Activated CD8-positive, alpha-beta memory T cell treated with anti-CD3 and anti-CD28 coated beads, Interleukin-2, amount 10 ng/mL, durations not matched to agents 7 days and 5 days (primary cell): ENCODE data around the gene ACTR3C. TPM values are rescaled to one million over a fixed set of nuclear protein-coding genes. Genes with fewer than 3 reads are reported as not detected.

ENCODE experiments used
- ATAC-seq: fragments of 150-1000 bp; cut with Tn5 transposase; one replicate; pipeline ENCODE4 v1.10.0; 2021; ENCODE audit warnings: moderate library complexity
- CTCF ChIA-PET: fragments of 350-600 bp; sonication (Branson Sonifier 250); formaldehyde crosslinking; loops from one replicate; lab custom pipeline; 2021; ENCODE audit warnings: antibody characterized with exemption; lab: Charles Lee
- DNase-seq: peaks from one replicate; pipeline ENCODE4 v3.0.0-alpha.2; 2020
- H3K27ac Mint-ChIP-seq: one replicate; pipeline ENCODE4 v1.8.0; 2021; ENCODE audit warnings: mild to moderate bottlenecking, mixed read lengths
- H3K27me3 Mint-ChIP-seq: one replicate; pipeline ENCODE4 v1.8.0; 2021; ENCODE audit warnings: mixed read lengths
- H3K36me3 Mint-ChIP-seq: one replicate; pipeline ENCODE4 v1.8.0; 2021; ENCODE audit warnings: mild to moderate bottlenecking, mixed read lengths
- H3K4me1 Mint-ChIP-seq: one replicate; pipeline ENCODE4 v1.8.0; 2021; ENCODE audit warnings: mixed read lengths
- H3K4me3 Mint-ChIP-seq: one replicate; pipeline ENCODE4 v1.8.0; 2021; ENCODE audit warnings: mild to moderate bottlenecking, moderate library complexity, mixed read lengths
- H3K9me3 Mint-ChIP-seq: one replicate; pipeline ENCODE4 v1.8.0; 2022; ENCODE audit warnings: low read depth, mixed read lengths
- total RNA-seq, 2 experiments: library from RNA; stranded (reverse); gene quantifications; one replicate each; pipeline ENCODE4 v1.2.3, GENCODE V29; 2021

ACTR3C gene
- total RNA-seq, 2 experiments from 2014 or later: 4.0 to 4.8 TPM

DNA sequence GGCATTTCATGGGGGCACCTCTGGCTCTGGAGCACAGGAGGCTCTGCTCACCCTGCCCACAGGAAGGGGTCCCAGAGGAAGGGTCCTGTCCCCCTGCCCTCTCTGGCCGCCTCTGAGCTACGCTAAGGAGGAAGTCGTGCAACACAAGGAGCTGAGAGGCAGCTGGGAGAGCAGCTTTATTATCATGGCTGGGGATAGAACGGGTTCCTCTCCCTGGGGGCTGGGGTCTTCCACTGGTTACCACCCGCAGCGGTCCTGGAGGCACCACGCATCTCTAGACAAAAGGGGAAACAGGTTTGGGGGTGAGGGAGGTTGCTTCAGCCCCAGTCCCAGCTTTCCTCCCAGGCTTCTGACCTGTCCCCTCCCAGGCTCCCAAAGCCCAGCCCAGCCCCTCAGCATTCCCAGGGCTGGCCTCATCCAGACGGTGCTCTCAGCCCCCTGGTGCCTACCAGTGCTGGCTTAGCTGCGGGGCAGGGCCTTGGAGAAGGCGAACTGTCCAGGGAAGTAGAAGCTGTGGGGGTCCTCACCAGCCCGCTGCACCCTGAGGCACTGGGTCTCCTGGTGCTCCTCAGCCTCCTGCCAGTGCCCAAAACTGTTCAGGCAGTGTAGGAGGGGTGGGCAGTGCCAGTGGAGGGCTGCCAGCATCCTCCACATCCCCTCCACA, 15.0 kb upstream of the ACTR3C start:
- Mint-ChIP-seq H3K4me3 (no peak overlapping the region), H3K9me3 (no peaks in the 10 kb centered on the region), H3K36me3 (no peaks in the 10 kb centered on the region), H3K27me3 (peaks cover 31% of the 10 kb centered on the region), H3K27ac (no peak overlapping the region), H3K4me1 (peaks cover 8% of the 10 kb centered on the region)
- DNase-seq (no peak), ATAC-seq (no peak)
- CTCF ChIA-PET: no interaction called here

DNA sequence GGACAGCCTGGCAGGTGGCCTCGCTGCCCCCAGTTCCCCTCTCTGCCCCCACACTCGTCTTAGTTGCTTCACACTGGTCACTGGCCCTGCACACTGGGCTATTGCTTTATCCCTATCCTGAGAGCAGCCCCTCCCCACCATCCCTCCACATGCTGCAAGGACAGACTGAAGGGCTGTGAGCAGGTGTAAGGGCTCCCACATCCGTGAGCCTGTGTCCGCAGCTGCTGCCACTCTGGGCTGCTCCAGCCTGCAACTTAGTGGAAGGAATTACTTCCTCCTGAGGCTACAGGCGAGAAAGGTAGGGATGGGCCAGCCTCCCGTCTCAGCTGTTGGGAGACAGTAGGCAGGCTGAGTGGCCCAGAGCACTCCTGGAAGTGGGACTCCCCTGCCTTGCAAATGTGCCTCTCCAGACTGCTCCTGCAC, 14.3 kb upstream of the ACTR3C start:
- Mint-ChIP-seq H3K4me1 (peaks cover 8% of the 10 kb centered on the region), H3K4me3 (no peak overlapping the region), H3K9me3 (no peaks in the 10 kb centered on the region), H3K27me3 (peaks cover 25% of the 10 kb centered on the region), H3K27ac (no peak overlapping the region), H3K36me3 (no peaks in the 10 kb centered on the region)
- no peak for DNase-seq
- CTCF ChIA-PET: no interaction called here
- no peak for ATAC-seq

DNA sequence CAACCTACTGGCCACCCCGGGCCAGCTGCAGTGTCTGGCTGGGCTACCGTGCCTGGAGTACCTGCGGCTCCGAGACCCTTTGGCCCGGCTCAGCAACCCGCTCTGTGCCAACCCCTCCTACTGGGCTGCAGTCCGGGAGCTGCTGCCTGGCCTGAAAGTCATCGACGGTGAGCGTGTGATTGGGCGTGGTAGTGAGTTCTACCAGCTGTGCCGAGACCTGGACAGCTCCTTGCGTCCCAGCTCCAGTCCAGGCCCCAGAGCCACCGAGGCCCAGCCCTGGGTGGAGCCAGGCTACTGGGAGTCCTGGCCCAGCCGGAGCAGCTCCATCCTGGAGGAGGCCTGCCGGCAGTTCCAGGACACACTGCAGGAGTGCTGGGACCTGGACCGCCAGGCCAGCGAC, 13.8 kb upstream of the ACTR3C start:
- Mint-ChIP-seq H3K27me3 (peaks cover 20% of the 10 kb centered on the region), H3K9me3 (no peaks in the 10 kb centered on the region), H3K4me3 (no peak overlapping the region), H3K27ac (no peak overlapping the region), H3K36me3 (no peaks in the 10 kb centered on the region), H3K4me1 (peaks cover 8% of the 10 kb centered on the region)
- DNase-seq: no peak
- CTCF ChIA-PET: no interaction called here
- no peak for ATAC-seq

GRCh38 chr7:150336746-150337145, 13.4 kb upstream of the ACTR3C start:
- no peak overlapping the region for H3K4me3 Mint-ChIP-seq
- DNase-seq (no peak), ATAC-seq (no peak)
- no peaks in the 10 kb centered on the region for H3K9me3 Mint-ChIP-seq
- H3K27me3 Mint-ChIP-seq: peaks cover 16% of the 10 kb centered on the region
- H3K36me3 Mint-ChIP-seq: no peaks in the 10 kb centered on the region
- no peak overlapping the region for H3K27ac Mint-ChIP-seq
- CTCF ChIA-PET: no interaction called here
- peaks cover 8% of the 10 kb centered on the region for H3K4me1 Mint-ChIP-seq

GRCh38 chr7:150335774-150336112, 12.4 kb upstream of the ACTR3C start:
- no peak for ATAC-seq
- H3K4me1 Mint-ChIP-seq: peaks cover 7% of the 10 kb centered on the region
- H3K36me3 Mint-ChIP-seq: peaks cover 2% of the 10 kb centered on the region
- no peak overlapping the region for H3K4me3 Mint-ChIP-seq
- H3K9me3 Mint-ChIP-seq: no peaks in the 10 kb centered on the region
- CTCF ChIA-PET: interaction anchor here (0.7 kb wide), 1 partner anchor 113 kb away, joined by 3 read pairs; no protein-coding TSS in a partner anchor
- H3K27me3 Mint-ChIP-seq: peaks cover 11% of the 10 kb centered on the region
- no peak for DNase-seq
- no peak overlapping the region for H3K27ac Mint-ChIP-seq

GRCh38 chr7:150335108-150335773, 11.9 kb upstream of the ACTR3C start:
- peaks cover 2% of the 10 kb centered on the region for H3K36me3 Mint-ChIP-seq
- H3K27ac Mint-ChIP-seq: peak overlapping the region; percentile 45
- no peak overlapping the region for H3K4me3 Mint-ChIP-seq
- no peaks in the 10 kb centered on the region for H3K9me3 Mint-ChIP-seq
- DNase-seq (no peak), ATAC-seq (no peak)
- peaks cover 5% of the 10 kb centered on the region for H3K4me1 Mint-ChIP-seq
- CTCF ChIA-PET: interaction anchor here (0.7 kb wide), 1 partner anchor 114 kb away, joined by 3 read pairs; no protein-coding TSS in a partner anchor
- peaks cover 8% of the 10 kb centered on the region for H3K27me3 Mint-ChIP-seq

- H3K27me3 Mint-ChIP-seq: no peaks in the 10 kb centered on the region
- DNase-seq (no peak), ATAC-seq (no peak)
- CTCF ChIA-PET: no interaction called here
- no peaks in the 10 kb centered on the region for H3K4me1 Mint-ChIP-seq
- H3K9me3 Mint-ChIP-seq: no peaks in the 10 kb centered on the region
- H3K27ac Mint-ChIP-seq: no peak overlapping the region
- H3K36me3 Mint-ChIP-seq: peaks cover 3% of the 10 kb centered on the region
- H3K4me3 Mint-ChIP-seq: no peak overlapping the region
Observed at GRCh38 chr7:150334108-150334507, 10.8 kb upstream of the ACTR3C start.

DNA sequence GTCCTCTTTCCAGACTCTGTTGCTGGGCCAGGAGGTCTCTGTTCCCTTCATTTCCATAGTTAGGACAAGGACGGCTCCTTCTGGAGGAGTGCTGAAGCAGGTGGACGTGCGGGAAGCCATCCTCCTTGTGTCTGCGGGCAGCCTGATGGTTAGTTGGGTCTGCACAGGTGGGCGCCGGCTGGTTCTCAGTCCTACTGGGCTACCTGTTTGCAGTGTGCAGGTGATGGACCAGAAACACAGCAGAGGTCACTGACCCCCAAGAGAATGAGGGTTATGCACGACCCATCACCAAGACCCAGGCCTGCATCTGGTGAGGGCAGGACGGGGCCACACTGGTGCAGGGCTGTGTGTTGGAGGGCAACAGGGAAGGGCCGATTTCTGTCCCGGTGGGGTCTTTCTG, 10.3 kb upstream of the ACTR3C start:
- Mint-ChIP-seq H3K4me1 (no peaks in the 10 kb centered on the region), H3K27me3 (no peaks in the 10 kb centered on the region), H3K9me3 (no peaks in the 10 kb centered on the region), H3K36me3 (peaks cover 4% of the 10 kb centered on the region), H3K27ac (no peak overlapping the region), H3K4me3 (no peak overlapping the region)
- DNase-seq (no peak), ATAC-seq (no peak)
- CTCF ChIA-PET: no interaction called here

DNA sequence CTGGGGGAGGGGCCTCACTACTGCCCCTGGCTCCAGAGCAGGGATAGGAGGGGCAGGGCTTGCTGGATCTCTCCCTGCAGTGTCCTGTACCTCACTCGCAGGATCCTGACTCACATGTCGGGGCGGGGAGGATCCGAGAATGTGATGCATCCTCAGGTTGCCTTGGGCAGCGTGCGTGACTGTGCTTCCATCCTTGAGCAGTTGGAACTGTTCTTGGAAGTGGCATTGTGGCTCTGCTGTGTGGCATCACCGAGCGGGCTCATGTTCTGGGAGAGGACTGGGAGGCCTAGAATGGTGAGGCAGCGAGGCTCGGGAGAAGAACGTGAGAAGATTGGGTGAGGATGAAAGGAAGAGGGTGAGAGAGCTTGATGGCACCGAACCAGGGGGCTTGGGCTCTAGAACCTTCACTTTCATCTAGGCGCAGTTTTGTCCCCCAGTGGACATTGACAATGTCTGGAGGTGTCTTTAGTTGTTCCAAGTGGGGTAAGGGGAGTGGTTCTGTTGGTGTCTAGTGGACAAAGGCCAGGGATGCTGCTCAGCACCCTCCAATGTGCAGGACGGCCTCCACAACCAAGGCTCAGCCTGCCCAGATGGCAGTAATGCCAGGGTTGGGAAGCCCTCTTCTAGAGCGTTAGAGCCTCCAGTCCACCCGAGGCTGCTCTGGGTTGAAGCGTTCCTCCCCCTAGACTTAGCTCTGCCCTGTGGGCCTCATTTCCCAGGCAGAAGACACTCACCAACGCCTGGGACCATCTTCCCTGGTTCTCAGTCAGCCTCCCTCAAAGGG, 9.7 kb upstream of the ACTR3C start:
- no peak for DNase-seq
- H3K27ac Mint-ChIP-seq: no peak overlapping the region
- peaks cover 6% of the 10 kb centered on the region for H3K36me3 Mint-ChIP-seq
- no peak for ATAC-seq
- no peak overlapping the region for H3K4me3 Mint-ChIP-seq
- H3K9me3 Mint-ChIP-seq: no peaks in the 10 kb centered on the region
- CTCF ChIA-PET: no interaction called here
- no peaks in the 10 kb centered on the region for H3K4me1 Mint-ChIP-seq
- H3K27me3 Mint-ChIP-seq: no peaks in the 10 kb centered on the region

DNA sequence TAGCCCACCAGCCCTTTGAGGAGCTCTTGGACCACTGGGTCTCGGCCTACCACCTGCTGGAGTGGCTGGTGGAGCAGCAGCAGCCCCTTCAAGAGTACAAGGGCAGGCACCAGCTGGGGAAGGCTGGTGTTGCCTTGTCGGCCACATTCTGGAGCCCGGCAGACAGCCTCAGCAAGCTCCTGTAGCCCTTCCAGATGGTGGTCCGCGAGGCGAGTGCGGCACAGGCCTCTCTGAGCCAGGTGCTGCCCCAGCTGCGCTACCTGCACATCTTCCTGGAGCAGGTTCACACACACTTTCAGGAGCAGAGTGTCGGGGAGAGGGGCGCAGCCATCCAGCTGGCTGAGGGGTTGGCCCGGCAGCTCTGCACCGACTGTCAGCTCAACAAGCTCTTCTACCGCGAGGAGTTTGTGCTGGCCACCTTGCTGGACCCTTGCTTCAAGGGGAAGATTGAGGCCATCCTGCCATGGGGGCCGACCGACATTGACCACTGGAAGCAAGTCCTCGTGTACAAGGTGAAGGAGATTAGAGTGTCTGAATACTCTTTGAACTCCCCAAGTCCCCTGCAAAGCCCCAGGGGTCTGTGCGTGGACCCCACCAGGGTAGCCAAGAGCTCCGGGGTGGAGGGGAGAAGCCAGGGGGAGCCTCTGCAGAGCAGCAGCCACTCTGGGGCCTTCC, 7.0 kb upstream of the ACTR3C start:
- Mint-ChIP-seq H3K27me3 (no peaks in the 10 kb centered on the region), H3K9me3 (no peaks in the 10 kb centered on the region), H3K4me3 (no peak overlapping the region), H3K36me3 (peaks cover 19% of the 10 kb centered on the region), H3K27ac (no peak overlapping the region), H3K4me1 (peaks cover 6% of the 10 kb centered on the region)
- no peak for DNase-seq
- CTCF ChIA-PET: interaction anchor here (1.3 kb wide), 1 partner anchor 15 kb away, joined by 3 read pairs; no protein-coding TSS in a partner anchor
- no peak for ATAC-seq

- no peaks in the 10 kb centered on the region for H3K9me3 Mint-ChIP-seq
- H3K4me1 Mint-ChIP-seq: peaks cover 14% of the 10 kb centered on the region
- no peak for DNase-seq
- no peak overlapping the region for H3K27ac Mint-ChIP-seq
- ATAC-seq: no peak
- CTCF ChIA-PET: interaction anchor here (1.3 kb wide), 1 partner anchor 14 kb away, joined by 3 read pairs; no protein-coding TSS in a partner anchor
- no peak overlapping the region for H3K4me3 Mint-ChIP-seq
- peaks cover 24% of the 10 kb centered on the region for H3K36me3 Mint-ChIP-seq
- no peaks in the 10 kb centered on the region for H3K27me3 Mint-ChIP-seq
Observed at GRCh38 chr7:150329331-150330120, 6.2 kb upstream of the ACTR3C start.

DNA sequence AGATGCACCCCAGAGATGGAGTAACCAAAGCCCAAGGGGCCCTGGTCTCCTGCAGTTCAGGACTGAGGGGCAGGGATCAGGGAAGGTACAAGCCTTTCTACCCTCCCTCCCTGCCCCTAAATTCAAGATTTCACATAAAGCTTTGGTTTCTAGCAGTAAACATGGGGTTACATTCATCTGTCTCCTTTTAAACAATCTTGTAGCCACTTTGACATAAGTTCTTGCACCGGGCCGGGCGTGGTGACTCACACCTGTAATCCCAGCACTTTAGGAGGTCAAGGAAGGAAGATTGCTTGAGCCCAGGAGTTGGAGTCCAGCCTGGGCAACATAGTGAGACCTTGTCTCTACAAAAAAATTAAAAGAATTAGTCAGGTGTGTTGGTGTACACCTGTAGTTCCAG, 4.0 kb upstream of the ACTR3C start:
- Mint-ChIP-seq H3K4me3 (no peak overlapping the region), H3K27me3 (no peaks in the 10 kb centered on the region), H3K4me1 (peaks cover 24% of the 10 kb centered on the region), H3K36me3 (peaks cover 24% of the 10 kb centered on the region), H3K27ac (no peak overlapping the region), H3K9me3 (no peaks in the 10 kb centered on the region)
- ATAC-seq (no peak), DNase-seq (no peak)
- CTCF ChIA-PET: no interaction called here
